HG03469 (cell line): ENCODE data around the gene DUSP19.

ENCODE experiments used
- ATAC-seq: cut with Tn5 transposase; IDR thresholded peaks from one replicate; pipeline ENCODE4 v1.9.1; 2021; ENCODE audit warnings: mild to moderate bottlenecking, moderate library complexity, moderate number of reproducible peaks; ENCODE audit not compliant: unreplicated experiment

The DUSP19 gene

DNA sequence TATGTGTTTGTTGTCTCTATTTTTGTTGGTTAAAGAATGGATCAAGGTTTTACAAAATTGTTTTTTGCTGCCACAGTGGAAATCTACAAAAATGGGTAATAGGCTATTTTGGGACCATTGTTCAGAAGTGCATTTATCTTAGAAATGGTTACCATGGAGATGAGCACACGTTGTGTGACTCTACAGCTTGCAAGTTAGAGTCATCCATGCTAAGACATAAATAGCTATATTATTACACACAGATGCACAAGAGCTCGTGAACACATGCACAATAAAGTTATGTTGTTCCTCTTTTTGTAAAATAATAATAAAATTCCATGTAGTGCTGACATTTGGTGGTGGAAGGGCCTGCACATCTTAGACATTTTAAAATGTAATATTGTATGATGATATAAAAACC is 15.5 kb upstream of the DUSP19 start:
- ATAC-seq, result peak; percentile 85

DNA sequence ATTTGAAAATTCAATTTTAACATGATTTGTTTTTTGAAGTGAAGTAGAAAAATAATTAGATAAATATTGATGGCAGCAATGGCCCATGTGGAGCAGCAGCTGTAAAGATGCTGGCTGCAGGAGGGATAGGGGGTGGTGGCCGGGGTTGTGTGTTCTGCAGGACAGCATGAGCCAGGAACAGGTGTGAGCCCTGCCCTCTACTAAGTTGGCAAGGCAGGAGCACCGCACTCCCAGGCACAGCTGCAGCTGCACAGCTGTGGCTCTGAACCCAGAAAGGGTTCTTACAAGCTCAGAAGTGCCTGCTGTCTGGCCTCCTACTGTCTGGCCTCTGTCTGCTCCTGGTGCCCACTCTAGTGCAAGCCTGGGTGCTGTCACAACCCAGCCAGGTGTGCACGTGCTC is 10.0 kb upstream of the DUSP19 start:
- no peak for ATAC-seq

DNA sequence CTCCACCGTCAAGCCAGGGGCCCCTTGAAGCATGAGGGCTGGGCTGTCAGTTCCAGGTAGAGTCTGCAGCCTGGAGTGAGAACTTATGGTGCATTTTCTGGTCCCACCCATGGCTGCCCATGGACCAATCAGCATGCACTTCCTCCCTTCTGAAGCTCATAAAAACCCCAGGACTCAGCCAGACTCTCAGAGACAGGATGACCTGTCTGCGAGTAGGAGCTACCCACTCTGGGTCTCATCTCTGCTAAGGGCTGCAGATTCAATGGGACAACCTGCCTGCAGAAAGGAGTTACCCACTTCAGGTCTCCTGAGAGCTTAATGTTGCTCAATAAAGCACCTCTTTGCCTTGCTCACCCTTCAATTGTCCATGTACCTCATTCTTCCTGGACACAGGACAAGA is 9.4 kb upstream of the DUSP19 start:
- no peak for ATAC-seq

DNA sequence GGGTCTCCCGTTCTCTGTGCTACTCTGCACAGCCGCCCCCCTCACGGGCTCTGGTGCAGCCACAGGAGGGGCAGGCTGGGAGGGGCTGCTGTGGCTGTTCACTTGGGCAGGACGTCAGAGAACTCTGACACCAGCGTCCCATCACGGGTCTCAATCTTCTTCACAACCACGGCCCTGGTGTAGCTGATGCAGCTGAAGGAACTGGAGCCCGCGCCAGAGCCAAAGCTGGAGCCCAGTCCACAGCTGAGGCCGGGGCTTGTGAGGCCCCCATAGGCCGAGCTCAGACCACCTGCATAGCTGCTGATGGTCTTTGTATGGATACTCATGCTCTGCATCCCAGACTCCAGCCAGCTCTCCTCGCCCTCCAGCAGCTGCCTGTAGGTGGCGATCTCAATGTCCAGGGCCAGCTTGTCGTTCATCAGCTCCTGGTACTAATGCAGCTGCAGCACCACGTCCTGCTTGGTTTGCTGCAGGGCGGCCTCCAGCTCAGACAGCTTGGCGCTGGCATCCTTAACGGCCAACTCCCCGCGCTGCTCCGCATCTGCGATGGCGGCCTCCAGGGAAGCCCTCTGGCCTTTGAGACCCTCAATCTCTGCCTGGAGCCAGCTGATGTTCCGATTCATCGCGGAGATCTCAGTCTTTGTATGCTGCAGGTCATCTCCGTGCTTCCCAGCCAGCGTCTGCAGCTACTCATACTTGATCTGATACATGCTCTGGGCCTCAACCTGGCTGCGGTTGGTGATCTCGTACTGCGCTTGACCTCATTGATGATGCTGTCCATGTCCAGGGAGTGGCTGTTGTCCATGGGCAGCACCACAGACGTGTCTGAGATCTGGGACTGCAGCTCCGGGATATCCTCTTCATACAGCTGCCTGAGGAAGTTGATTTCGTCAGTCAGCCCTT is 7.4 kb upstream of the DUSP19 start:
- ATAC-seq, result no peak

DNA sequence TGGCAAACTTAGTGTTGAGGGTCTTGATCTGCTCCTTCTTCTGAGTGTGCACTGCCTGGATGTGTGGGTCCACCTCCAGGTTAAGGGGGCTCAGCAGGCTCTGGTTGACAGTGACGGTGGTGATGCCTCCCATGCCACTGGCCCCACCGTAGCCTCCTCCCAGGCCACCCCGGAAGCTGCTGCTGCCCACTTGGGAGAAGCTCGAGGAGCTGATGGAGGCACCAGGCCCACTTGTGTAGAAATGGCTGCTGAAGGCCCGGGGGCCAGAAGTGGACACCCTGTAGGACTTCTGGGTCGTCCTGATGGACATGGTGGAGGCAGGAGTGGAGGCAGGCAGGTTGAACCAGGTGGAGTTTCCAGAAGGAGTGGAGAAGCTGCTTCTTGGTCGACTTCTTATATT is 6.4 kb upstream of the DUSP19 start:
- no peak for ATAC-seq

DNA sequence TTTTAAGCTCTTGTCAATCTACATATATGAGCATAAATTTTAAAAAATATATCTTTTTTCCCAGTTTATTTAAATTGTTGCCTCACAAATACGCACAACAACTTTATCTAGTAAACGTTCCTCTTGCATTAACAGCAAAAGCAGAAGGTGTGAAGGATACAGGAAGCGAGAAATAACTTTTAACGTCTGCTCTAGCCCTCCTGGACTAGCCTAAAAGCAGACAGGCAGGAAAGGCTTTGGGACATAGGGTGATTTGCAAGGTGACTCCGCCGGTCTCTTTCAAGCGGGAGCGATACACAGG is 434 bp upstream of the DUSP19 start:
- no peak for ATAC-seq

DNA sequence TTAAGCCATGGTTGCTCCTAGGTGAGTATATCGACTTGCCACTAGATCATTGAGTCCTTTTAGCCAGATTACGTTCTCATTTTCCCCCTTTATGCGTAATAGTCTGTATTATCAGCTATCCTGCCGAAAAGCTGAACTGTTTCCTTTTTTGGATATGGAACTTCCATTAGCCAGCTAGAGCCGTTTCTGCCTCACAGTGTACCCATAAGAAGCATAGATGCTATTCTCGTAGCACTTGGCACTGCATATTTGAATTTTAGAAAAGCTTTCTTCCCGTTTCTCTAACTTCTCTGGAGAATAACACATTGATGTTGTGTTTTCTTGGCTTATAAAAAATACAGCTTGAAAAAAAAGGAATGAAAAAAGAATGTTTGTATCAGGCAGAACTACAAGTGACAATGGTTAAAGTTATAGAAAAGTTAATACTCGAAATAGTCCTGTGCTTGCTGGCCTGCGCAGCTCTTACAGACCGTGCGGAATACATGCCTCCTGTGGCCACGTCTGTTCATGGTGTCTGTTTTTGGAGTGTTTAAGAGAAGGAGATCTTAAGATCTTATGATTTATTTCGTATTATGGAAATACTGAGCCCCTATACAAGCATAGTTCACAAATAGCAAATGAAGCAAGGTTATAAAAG is 710 bp downstream of the DUSP19 start:
- ATAC-seq, result peak; percentile 12

DNA sequence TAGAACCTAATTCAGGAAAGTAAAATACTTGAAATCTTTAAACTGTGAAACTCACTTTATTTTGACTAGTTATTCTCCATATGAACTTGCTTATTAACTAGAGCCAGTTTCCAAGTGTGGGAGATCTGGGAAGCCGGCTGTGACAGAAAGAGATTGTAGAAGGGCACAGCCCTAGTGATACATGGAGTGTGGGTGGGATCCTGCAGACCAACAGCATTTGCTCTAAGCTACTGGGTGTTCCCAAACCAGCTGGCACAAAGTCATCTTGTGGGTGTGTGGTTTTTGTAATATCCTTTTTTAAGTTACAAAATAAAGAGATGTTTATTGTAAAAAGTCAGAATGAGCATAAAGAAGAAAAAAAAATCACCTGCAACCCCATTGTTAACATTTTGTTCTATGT is 3.4 kb downstream of the DUSP19 start:
- no peak for ATAC-seq

DNA sequence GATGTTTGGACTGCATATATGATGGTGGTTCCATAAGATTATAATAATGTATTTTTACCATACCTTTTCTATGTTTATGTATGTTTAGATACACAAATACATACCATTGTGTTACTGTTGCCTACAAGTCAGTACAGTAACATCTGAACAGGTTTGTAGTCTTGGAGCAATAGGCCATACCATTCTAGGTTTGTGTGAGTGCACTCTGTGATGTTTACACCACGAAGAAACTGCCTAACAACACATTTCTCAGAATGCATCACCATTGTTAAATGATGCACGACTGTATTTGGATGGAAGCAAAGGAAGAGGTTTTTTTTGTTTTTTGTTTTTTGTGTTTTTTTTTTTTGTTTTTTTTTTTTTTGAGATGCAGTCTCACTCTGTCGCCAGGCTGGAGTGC is 9.5 kb downstream of the DUSP19 start:
- no peak for ATAC-seq

DNA sequence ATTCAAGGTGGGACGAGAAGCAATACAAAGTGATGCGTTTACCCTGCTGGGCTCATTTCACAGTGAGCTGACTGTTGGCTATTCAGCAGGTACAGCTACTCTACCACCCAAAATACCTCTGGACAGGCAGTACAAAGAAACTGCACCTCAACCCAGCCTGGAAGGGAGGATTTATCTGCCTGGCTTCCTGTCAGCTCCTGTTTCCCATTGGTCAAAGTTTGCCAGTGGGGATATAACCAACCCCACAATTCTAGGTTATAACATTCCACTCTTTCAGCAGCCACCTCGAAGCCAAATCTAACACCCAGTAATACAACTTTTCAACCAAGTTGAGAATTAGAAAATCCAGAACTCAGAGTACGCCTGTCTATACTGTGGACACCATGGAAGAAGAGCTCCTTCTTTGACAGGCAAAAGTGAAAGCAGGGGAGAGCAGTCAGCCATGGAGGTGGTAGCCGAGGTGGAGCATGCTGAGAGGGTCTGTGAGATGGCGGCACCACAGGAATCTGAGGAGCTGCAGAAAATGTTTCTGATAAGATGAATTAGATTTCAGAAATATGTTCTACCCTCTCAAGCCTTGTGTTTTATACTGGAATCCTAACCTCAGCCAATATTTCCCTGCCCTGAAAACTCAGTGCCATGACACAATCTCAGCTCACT is 10.8 kb downstream of the DUSP19 start:
- peak; percentile 31 for ATAC-seq

DNA sequence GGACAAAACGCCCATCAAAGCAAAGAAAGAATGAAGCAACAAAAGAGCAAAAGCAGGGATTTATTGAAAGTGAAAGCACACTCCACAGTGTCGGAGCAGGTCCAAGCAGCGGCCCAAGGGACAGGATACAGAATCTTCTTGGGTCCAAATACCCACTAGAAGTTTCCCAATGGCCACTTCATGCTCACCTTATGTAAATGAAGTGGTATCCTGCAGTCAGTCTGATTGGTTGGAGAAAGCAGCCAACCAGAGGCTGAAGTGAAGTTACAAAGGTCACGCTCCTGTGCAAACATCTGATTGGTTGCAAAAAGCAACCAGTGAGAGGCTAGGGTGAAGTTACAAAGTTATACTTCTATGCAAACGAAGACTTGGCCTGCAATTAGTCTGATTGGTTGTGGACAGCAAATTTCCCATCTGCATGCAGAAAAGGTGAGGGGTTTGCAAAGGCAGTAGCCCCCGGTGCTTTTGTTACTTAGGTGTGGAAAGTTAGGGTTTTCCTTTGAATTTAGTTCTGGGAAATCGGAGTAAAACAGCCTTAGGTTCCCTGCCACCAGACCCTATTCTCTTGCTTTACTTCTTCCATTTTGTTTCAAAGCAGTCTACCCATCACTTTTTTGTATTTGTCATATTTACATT is 12.9 kb downstream of the DUSP19 start:
- no peak for ATAC-seq

DNA sequence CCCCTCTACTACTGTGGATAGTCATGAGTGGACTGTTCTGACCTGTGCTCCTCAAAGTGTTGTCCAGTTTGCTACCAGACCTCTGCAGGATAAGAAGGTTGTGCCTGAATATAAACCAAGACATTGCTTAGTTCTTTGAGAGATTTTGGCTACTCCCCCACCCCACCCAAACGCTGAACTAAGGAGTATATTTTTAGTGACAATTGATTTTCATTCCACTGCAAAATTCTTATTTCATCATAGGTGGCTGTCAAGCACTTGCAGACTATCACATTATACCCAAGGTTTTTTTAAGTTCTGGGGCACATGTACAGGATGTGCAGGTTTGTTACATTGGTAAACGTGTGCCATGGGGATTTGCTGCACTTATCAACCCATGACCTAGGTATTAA is 13.4 kb downstream of the DUSP19 start:
- ATAC-seq, result no peak

DNA sequence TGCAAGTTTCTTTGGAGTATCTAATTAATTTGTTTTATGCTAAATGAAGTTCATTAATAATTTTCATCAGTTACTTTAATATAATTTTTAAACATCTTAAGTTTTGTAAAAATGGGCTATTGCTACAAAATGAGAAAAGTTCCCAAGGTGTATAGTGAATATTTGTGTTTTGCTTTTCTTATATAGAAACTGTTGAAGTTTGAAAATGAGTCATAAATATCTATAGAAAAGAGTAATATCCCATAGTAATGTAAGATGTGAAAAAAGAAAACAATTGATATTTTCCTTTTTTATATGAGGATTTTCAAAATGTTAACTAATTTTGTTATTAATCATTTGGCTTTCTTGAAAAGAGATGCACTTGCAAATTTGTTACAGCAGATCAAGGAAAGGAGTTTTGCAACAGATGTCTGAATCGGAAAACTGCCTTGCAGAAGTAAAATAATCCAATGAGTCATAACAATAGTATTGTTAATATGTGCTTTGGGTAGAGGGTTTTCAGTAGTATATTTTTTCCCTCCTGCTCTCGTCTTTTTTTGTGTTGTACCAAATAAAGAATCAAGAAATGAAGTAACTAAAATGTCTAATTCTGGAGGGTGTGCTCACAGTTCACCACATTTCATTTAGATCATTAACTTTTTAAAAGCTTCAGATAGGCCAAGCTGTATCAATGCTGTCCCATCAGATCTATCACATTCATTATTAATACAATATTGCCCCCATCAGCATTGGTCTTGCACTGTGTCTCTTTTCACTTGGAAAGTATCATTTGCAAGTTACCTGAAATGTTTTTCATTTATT is 15.5 kb downstream of the DUSP19 start:
- peak; percentile 77 for ATAC-seq

DNA sequence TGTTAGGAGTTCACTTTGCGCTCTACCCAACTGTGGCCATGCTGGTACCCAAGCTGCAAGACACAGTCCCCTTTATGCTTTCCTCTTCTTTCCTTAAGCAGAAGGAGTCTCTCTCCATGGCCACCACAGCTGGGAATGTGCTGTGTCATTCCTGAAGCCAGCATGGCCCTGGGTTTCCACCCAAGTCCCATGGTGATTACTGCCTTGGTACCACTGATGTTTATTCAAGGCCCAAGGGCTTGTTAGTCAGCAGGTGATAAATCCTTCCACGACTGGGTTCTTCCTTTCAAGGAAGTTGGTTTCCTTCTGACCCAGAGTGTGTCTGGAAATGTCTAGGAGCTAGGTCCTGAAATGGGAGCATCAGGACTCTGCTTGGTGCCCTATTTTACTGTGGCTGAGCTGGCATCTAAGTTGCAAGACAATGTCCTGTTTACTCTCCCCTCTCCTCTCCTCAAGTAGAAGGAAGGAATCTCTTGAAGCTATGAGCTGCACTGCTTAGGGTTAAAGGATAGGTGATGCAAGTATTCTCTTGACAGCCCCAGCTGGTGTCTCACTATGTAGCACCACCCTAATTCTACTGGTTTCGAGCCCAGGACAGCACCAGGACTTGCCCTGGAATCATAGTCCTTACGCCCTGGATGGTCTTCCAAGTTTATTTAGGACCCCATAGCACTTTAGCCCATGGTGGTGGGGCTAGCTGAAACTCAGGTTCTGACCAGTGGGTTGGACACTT is 27.0 kb downstream of the DUSP19 start:
- no peak for ATAC-seq

DNA sequence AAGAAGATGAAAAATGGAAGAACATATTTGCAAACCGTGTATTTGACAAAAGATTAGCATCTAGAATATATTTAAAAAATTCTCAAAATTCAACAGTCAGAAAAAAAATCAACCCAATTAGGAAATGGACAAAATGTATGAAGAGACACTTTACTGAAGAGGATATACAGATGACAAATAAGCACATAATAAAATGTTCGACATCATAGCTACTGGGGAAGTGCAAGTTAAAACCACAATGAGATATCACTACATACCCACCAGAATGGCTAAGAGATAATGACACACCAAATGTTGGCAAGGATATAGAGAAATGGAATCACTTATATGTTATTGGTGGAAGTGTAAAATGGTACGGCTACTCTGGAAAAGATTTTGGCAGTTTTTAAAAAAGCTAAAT is 34.0 kb downstream of the DUSP19 start:
- ATAC-seq, result no peak

DNA sequence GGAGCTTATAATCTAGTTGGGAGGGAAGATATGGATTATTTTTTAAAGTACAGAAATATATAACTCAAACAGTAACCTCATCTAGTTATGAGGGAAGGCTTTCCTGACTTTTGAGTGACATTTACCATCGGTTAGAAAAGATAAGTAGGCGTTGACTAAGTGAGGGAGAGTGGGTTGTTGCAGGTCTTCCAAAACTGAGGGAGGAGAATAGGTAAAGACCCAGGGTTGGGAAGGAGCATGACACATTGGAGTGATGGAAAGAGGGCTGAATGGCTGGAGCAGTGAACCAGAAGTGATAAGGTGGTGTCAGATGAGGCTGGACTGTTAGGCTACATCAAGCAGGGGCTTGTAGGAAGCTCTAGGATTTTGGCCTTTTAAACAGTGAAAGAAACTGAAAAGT is 35.1 kb downstream of the DUSP19 start:
- no peak for ATAC-seq

DNA sequence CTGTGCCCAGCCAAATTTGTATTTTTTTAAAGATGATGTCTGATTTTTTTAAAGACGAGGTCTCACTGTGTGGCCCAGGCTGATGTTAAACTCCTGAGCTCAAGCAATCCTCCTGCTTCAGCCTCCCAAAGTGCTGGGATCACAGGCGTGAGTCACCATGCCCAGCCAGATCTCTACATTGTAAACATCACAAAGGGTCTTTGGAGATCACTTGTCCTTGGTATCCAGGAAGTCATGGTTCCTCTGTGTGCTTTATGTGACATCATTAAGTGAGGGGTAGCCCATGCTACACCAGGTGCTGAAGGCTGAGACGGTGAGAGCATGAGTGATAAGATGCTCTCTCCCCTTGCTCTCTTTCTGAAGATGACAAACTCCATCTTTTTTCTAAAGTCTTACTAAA is 38.7 kb downstream of the DUSP19 start:
- no peak for ATAC-seq

DNA sequence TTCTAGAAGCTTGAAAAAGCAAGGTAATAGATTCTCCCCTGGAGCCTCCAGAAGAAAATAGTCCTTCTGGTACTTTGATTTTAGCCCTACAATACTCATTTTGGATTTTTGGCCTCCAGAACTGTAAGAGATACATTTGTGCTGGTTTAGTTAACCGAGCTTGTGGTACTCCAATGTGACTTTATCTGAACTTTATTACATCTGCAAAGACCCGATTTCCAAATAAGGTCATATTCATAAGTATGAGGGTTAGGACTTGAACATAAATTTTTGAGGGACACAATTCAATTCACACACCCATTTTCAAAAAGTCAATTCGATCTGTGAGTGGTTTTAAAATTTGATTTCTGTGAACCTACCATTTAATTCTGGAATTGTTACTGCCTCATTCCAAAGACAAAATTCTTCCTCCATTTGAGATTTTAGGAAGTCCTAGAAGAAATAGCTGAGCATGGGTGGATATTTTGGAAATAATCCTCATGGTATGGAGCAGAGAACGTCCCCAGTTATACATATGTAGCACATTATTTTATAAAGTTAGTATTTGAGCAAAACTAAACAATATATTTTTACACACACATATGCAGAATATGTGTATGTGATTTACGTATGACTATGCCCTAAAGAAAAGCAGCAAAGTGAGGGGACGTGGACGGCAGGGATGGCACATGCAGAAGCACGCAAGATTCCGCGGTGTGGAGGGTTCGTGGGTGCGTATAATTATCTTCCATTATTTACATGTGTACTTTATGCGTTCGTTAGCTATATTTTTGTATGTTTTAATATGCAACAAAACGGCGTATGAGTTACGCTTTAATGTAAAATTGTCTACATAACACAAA is 44.8 kb downstream of the DUSP19 start:
- no peak for ATAC-seq

DNA sequence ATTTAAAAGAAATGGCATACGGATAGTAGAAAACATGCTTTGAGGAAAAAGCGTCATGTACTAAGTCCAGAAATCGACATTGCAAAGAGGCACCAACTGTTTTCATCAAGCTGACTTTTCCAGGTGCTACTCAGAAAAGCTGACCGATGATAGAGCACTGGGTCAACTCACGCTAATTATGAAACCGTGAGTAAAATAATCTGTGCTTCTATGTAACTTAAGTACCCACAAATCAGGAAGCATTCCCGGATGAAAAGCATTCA is 45.3 kb downstream of the DUSP19 start:
- ATAC-seq, result peak; percentile 16
